ENCODE results near the gene FIGNL2.

- TF ChIP-seq, protein P1, sequence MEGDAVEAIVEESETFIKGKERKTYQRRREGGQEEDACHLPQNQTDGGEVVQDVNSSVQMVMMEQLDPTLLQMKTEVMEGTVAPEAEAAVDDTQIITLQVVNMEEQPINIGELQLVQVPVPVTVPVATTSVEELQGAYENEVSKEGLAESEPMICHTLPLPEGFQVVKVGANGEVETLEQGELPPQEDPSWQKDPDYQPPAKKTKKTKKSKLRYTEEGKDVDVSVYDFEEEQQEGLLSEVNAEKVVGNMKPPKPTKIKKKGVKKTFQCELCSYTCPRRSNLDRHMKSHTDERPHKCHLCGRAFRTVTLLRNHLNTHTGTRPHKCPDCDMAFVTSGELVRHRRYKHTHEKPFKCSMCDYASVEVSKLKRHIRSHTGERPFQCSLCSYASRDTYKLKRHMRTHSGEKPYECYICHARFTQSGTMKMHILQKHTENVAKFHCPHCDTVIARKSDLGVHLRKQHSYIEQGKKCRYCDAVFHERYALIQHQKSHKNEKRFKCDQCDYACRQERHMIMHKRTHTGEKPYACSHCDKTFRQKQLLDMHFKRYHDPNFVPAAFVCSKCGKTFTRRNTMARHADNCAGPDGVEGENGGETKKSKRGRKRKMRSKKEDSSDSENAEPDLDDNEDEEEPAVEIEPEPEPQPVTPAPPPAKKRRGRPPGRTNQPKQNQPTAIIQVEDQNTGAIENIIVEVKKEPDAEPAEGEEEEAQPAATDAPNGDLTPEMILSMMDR (IDR thresholded peaks at IDR 0.05) = no peak
- no peak for TF ChIP-seq POLR2A (IDR thresholded peaks at IDR 0.05)
Observed at GRCh38 chr12:51889216-51890132, 41.0 kb upstream of the FIGNL2 start.

All from body of pancreas (tissue), 4 donors.